MV-4-11 (cell line): ENCODE results near the gene PPP1CA.
A peak's percentile ranks its signal among the peaks of the same experiment; 100 is the strongest.
"Not testable (repeated sequence)": the region's sequence is repeated elsewhere in the genome, so short reads cannot be mapped to it uniquely, and the experiment has no call there.

Experiments
- DNase-seq: peaks from one replicate; lab custom pipeline; 2025; lab: John Stamatoyannopoulos, UW

PPP1CA gene

GRCh38 chr11:67416416-67417335 is 15.0 kb upstream of the PPP1CA start:
- peak; percentile 16 for DNase-seq

GRCh38 chr11:67415501-67416304 is 14.0 kb upstream of the PPP1CA start, which contains the start of gene CARNS1:
CARNS1 (plus strand) TSS chr11:67415678; CDS start chr11:67416200, 522 bp downstream.
- DNase-seq, result no peak

- DNase-seq, result no peak
These were observed 11.7 kb upstream of the PPP1CA start for GRCh38 chr11:67413266-67413849.

DNA sequence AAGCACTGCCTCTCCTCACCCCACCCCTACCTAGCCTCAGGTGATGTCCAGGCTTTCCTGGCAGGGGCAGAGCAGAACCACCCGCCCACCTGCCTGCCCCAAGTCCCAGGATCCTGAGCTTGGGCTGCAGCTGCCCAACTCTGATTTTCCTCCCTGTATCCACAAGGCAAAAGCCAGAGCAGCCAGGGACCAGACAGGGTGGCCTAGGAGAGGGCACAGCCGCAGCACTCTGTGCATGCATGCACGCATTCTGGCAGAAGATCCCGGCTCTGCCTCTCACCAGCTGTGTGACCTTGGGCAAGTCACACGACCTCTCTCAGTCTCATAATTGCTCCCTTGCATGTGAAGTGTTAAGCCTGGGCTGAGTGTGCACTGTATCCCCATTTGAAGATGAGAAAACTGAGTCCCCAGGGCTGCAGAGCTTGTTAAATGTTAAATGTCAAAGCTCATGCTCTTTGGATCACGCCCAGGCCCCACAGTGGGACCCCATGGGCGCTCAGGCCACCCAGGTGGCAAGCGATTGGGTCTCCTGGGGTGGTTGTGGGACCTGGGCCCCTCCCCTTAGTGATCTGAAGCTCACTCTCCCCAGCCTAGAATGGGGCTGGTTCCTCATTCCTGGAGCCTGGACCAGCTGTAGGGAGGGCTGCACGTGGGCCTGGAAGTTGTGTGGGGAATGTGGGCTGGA is 11.0 kb upstream of the PPP1CA start:
- DNase-seq, result no peak

GRCh38 chr11:67411785-67412152 is 10.1 kb upstream of the PPP1CA start:
- no peak for DNase-seq

DNA sequence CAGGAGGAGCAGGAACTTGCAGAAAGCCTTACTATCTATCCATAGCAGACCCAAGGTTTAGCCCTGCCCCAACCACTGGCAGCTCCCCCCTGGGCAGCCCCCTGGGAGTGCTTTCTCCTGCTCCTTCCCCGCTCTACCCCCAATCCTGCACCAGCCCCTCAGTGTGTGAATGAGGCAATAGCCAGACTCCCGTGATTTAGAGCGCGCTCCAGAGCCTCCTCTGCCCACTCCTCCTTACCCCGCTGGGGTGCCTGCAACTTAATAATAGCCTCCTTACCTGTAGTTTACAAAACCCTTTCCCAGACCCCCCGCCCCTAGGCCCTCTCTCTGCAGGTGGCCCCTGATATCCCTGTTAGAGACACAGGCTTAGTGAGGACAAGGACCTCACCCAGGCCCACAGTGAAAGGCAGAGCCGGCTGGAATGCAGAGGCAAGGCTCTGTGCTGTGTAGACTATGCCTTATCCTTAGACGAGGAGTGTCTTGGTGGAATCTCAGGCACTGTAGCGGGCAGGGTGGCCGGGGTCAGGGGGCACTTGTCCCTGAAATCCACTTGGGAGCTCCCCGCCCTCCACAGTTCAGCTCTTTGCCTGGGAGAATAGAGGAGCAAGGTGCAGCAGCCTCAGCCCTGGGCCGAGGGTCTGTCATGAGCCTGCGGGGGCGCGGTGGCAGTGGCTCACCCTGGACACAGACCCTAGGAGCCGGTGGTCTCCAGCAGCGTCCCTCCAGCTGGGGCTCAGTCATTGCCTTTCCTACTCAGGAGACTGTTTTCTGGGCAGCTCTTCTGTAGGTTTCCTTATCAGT is 9.5 kb upstream of the PPP1CA start:
- no peak for DNase-seq

GRCh38 chr11:67410369-67410831 is 8.7 kb upstream of the PPP1CA start:
- no peak for DNase-seq

GRCh38 chr11:67409781-67410368 is 8.2 kb upstream of the PPP1CA start:
- no peak for DNase-seq

GRCh38 chr11:67409261-67409666 is 7.6 kb upstream of the PPP1CA start:
- DNase-seq, result peak; percentile 63

- no peak for DNase-seq
These were observed 7.0 kb upstream of the PPP1CA start for GRCh38 chr11:67408437-67409200.

DNA sequence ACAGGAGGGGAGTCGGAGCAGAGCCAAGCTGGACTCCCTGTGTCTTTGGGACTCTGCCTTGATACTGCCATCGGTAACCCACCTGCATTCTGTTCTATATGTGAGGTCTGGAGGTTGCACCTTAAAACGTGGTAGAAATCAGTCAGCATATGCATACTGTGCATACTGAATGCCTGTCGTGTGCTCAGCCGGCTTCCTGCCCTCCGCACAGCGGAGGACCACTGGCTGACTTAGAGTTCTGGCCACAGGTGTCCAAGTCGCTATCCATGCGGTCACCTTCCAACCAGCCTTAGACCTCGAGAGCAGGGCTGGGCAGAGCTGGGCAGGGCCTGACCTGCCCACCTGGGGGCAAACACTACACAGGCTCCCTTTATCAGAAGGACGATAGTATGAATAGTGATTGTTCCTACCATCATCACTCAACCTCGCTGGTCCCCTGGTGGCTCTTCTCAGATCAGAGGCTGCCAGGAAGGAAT is 6.1 kb upstream of the PPP1CA start:
- DNase-seq, result no peak

DNA sequence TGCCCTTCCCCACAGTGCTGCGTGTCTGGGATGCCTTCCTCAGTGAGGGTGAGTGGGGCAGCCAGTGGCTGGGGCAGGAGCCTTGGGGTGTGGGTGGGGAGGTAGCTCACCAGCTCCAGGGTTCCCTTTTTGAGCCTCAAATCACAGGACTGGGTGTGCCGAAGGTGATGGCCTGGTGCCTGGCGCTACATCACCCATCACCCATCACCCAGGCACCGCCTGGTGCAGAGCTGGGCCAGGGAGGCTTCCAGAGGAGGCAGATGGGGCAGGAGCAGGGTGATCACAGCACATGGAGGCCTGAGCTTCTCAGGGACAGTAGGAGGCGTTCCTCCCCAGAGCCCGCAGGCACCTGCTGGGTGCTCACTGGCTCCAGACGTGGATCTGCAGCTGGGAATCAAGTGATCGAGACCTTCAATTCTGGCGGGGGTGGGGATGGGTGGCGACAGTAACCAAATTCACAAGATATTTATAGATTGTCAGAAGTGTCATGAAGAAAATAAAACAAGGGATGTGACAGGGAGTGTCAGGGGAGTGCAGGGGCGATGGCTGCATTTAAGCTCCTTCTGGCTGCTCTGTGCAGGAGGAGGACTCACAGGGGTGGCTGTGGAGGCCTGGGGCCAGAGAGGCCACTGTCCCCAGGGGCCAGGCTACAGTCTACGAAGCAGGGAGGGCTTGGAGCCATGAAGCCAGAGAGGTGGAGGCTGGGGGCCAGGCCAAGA is 5.5 kb upstream of the PPP1CA start:
- DNase-seq, result no peak

DNA sequence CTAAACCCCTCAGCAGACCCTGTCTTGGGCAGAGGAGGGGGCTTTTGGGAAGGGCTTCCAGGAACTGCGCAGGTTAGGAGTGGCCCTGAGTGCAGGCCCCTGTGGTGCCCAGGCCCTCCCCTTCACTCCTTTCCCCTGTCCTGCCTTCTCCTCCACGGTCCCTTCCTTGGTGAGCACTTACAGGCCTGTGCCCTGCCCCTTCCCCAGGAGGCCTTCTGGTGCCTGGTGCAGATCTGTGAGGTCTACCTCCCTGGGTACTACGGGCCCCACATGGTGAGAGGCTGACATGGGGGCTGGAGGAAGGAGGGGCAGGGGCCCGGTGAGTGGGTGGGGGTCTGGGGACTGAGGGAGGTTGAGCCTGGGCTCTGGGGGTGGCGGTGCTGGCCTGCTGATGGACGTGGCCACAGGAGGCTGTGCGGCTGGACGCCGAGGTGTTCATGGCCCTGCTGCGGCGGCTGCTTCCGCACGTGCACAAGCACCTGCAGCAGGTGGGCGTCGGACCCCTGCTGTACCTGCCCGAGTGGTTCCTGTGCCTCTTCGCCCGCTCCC is 4.8 kb upstream of the PPP1CA start:
- no peak for DNase-seq

GRCh38 chr11:67405688-67406339 is 4.2 kb upstream of the PPP1CA start:
- DNase-seq, result no peak

DNA sequence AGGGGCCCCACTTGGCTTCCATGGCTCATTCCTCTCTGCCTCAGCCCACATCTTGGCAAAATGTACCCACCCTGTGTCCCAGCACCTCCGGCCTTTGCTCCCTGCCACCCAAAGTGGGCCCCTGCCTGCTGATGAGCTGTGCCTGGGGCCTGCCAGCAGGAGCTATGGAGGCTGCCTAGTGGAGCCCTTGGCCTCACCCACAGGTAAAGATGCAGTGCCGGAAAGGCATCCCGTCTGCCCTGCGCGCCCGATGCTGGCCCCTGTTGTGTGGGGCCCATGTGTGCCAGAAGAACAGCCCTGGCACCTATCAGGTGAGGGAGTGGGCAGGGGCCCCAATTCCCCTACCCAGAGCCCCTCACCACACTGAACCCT is 3.5 kb upstream of the PPP1CA start:
- DNase-seq, result no peak

DNA sequence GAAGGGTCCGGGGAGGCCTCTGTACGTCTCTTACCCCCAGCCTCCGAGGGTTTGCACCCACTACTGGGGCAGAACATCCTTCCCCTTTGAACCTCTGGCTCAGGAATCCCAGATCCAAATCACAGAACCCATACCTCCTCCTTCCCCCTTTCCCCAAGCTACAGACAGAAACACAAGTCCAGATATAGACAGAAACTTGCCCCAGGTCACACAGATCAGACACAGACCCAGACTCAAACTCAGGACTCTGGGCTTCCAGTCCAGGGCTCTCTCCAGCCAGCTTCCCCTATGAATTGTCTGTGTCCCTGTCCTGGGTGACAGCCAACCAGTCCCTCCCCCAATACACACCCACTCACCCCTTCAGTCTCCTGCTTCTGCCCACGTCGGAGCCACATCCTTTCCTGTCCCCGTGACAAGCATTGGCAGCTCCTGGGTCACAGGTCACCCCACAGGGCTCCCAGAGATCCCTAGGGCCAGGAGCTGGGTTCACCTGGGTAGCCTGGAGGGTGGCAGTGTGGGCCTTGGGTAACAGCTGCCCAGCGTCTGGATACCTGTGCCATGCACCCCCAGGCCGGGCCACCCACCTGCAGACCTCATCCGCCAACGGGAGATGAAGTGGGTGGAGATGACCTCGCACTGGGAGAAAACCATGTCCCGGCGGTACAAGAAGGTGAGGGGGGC is 3.0 kb upstream of the PPP1CA start:
- no peak for DNase-seq

- DNase-seq, result not testable (repeated sequence)
These were observed 1.4 kb upstream of the PPP1CA start for GRCh38 chr11:67403085-67403484.
